Measurements from ENCODE around the gene SCUBE3. TPM values are rescaled to one million over a fixed set of nuclear protein-coding genes. Genes with fewer than 3 reads are reported as not detected.

SCUBE3 gene
- total and polyA plus RNA-seq, 12 donors, result 1.2 to 18.8 (median 8.4) TPM

- no peak for TF ChIP-seq CTCF (IDR thresholded peaks at IDR 0.05)
- Histone ChIP-seq H3K9me3 (no peaks in the 10 kb centered on the region), H3K4me3 (no peak overlapping the region), H3K36me3 (peaks cover 0 to 33% (median 16%) of the 10 kb centered on the region in 9 donors), H3K27me3 (no peaks in the 10 kb centered on the region), H3K27ac (peak overlapping the region in 6 of 10 donors; percentile 5 to 61 (median 34)), H3K4me1 (peaks cover 8 to 46% (median 26%) of the 10 kb centered on the region in 9 donors)
- ATAC-seq, result peak; percentile 38 to 77 (median 50)
- 64 to 66% methylated on average over 3 of the region's 3 CpGs for WGBS, 2 donors
- intact Hi-C loops (cut with DNase I), result loop anchor here in 5 of 10 donors (10.0 kb wide), 3 partner anchors 254 to 374 kb away; no protein-coding TSS in a partner anchor
- DNase-seq, result no peak
Measured at GRCh38 chr6:35248965-35249364, 35.2 kb downstream of the SCUBE3 start.

GRCh38 chr6:35251949-35252348 is 38.2 kb downstream of the SCUBE3 start:
- ATAC-seq (no peak), DNase-seq (no peak)
- no peaks in the 10 kb centered on the region for H3K27me3 ChIP-seq
- intact Hi-C loops (cut with DNase I), result no loop called here
- H3K4me1 ChIP-seq, result peaks cover 8 to 50% (median 29%) of the 10 kb centered on the region in 9 donors
- no peaks in the 10 kb centered on the region for H3K9me3 ChIP-seq
- 96 to 97% methylated on average over 3 of the region's 3 CpGs for WGBS, 2 donors
- H3K27ac ChIP-seq, result no peak overlapping the region
- H3K36me3 ChIP-seq, result peaks cover 0 to 3% (median 0%) of the 10 kb centered on the region in 9 donors
- no peak overlapping the region for H3K4me3 ChIP-seq
- no peak for TF ChIP-seq CTCF (IDR thresholded peaks at IDR 0.05)

DNA sequence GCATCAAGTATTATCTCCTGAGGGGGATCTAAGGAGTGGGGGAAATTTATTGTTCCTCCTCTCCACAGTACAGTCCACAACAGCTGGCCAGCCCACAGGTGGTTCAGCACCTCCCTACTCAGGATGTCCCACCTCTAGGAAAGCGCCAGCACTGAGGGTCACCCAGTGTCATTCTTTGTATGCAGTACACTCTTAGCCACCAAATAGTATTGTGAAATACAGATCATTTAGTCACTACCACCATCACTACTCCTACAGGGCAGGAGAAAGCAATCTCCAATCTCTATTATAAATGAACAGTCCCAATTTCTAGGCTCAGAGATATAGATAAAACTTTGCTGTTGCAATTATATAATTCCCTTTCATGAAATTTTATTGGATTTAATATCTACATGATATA is 39.5 kb downstream of the SCUBE3 start:
- DNase-seq, result no peak
- no peak for TF ChIP-seq CTCF (IDR thresholded peaks at IDR 0.05)
- no peak for ATAC-seq
- H3K36me3 ChIP-seq, result no peaks in the 10 kb centered on the region
- no peak overlapping the region for H3K27ac ChIP-seq
- H3K4me3 ChIP-seq, result no peak overlapping the region
- peaks cover 8 to 55% (median 31%) of the 10 kb centered on the region in 9 donors for H3K4me1 ChIP-seq
- H3K27me3 ChIP-seq, result no peaks in the 10 kb centered on the region
- intact Hi-C loops (cut with DNase I), result no loop called here
- H3K9me3 ChIP-seq, result no peaks in the 10 kb centered on the region
- WGBS, 2 donors, result 83 to 88% methylated on average over 1 of the region's 1 CpG

GRCh38 chr6:35258336-35258735 is 44.6 kb downstream of the SCUBE3 start:
- intact Hi-C loops (cut with DNase I), result no loop called here
- no peak for TF ChIP-seq CTCF (IDR thresholded peaks at IDR 0.05)
- 44 to 50% methylated on average over 7 of the region's 7 CpGs for WGBS, 2 donors
- Histone ChIP-seq H3K27ac (peak overlapping the region in 9 of 10 donors; percentile 94 to 100 (median 99)), H3K4me1 (peaks cover 0 to 49% (median 27%) of the 10 kb centered on the region in 9 donors), H3K9me3 (no peaks in the 10 kb centered on the region), H3K4me3 (peak overlapping the region in 9 of 10 donors; percentile 63 to 95 (median 81)), H3K27me3 (no peaks in the 10 kb centered on the region), H3K36me3 (no peaks in the 10 kb centered on the region)
- DNase-seq (no peak), ATAC-seq (no peak)
